ENCODE data around the gene IAH1.
A peak's percentile ranks its signal among the peaks of the same experiment; 100 is the strongest.
"Not testable (repeated sequence)": the region's sequence is repeated elsewhere in the genome, so short reads cannot be mapped to it uniquely, and the experiment has no call there.

IAH1 gene

GRCh38 chr2:9473308-9473984, 905 bp upstream of the IAH1 start:
- ATAC-seq, result no peak
- DNase-seq, result peak; percentile 26

- DNase-seq (peak; percentile 62), ATAC-seq (peak; percentile 55)
Observed at GRCh38 chr2:9473985-9474360, 378 bp upstream of the IAH1 start.

GRCh38 chr2:9477914-9478313, 3.6 kb downstream of the IAH1 start:
- DNase-seq, result no peak
- ATAC-seq, result no peak

DNA sequence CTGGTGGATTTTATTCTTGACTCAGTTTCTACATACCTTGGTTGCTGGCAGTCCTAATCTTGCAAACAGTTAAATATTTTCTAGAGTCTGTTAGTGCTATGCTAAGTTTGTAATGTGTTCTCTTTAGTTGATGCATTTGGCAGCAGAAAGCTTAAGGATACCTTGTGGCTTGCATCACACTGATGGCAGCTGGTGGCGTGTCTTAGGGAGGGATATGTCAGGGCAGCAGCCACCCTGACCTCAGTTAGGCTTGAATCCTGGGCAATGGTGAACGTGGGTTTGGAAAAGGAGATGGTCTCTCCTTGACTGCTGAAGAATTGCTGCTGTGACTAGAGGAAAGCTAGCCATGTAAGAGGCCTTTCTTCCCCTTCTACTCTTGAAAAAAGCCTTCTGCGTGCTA, 4.2 kb downstream of the IAH1 start:
- no peak for DNase-seq
- no peak for ATAC-seq

DNA sequence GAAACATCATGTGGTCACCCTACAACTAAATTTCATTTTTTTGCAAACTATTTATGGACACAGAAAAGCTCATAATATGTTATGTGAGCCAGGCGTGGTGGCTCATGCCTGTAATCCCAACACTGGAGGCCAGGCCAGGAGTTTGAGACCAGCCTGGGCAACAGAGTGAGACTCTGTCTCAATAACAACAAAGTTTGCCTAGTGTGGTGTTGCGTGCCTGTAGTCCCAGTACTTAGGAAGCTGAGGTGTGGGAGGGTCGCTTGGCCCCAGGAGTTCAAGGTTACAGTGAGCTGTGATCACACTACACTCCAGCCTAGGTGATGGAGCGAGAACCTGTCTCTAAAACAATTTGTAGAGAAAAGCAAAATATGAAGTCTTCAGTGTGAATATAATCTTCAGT, 5.8 kb downstream of the IAH1 start:
- DNase-seq (no peak), ATAC-seq (no peak)

GRCh38 chr2:9483107-9483506, 8.8 kb downstream of the IAH1 start:
- ATAC-seq, result no peak

DNA sequence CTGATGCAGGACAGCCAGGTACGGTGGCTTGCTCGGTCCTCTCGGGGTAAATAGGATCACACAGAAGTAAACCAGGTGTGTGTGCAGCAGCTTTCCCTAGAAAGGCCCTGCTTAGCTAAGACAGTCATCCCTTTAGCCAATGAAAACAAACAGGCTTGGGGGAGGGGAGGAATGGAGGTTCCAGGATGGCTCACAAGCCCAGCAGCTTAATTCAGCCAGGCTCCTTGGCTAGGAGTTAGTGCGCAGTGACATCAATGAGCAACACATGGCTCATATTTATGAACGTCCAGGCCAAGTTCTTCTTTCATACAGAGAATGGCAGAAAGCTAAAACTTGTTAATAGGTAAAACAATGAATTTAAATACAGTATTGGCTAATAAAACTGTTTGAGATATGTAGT, 10.2 kb downstream of the IAH1 start:
- DNase-seq (no peak), ATAC-seq (no peak)

More at GRCh38 chr2:9483107-9483506, 8.8 kb downstream of the IAH1 start:
- DNase-seq, result no peak

GRCh38 chr2:9488583-9489547, 14.5 kb downstream of the IAH1 start:
- ATAC-seq (peak; percentile 57), DNase-seq (no peak)

- ATAC-seq (no peak), DNase-seq (no peak)
Observed at GRCh38 chr2:9490789-9491188, 16.4 kb downstream of the IAH1 start.

GRCh38 chr2:9492927-9493326, 18.6 kb downstream of the IAH1 start:
- no peak for ATAC-seq
- DNase-seq, result no peak

- DNase-seq (no peak), ATAC-seq (no peak)
Observed at GRCh38 chr2:9493478-9493877, 19.1 kb downstream of the IAH1 start.

DNA sequence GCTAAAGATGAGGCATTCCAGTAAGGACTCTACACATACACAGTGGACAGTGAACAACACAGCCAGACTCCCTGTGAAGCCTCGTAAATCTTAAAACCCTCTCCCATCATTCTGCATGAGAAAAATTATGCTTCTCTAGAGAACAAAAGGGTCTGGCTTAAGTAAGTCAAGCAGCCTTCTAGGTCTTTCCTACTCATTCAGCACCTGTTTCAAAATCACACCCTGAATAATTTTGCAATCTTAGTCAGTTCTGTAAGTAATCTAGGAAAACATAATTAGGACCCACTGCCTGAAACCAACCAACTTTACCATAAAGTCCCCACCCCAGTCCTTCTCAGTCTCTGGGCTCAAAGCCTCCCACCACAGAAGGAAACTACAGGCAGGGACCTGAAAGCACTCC, 19.7 kb downstream of the IAH1 start:
- ATAC-seq (peak; percentile 44), DNase-seq (no peak)

- ATAC-seq (no peak), DNase-seq (no peak)
Observed at GRCh38 chr2:9497017-9497416, 22.7 kb downstream of the IAH1 start.

- ATAC-seq, result no peak
- no peak for DNase-seq
Observed at GRCh38 chr2:9498210-9498609, 23.9 kb downstream of the IAH1 start.

- DNase-seq, result no peak
- ATAC-seq, result no peak
Observed at GRCh38 chr2:9508931-9509330, 34.6 kb downstream of the IAH1 start.

DNA sequence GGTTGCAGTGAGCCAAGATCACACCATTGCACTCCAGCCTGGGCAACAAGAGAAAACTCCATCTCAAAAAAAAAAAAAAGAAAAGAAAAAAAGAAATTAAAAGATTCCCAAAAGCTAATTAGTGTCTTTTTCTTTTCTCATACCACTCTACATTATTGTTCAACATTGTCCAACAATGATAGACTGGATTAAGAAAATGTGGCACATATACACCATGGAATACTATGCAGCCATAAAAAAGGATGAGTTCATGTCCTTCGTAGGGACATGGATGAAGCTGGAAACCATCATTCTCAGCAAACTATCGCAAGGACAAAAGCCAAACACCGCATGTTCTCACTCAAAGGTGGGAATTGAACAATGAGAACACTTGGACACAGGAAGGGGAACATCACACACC, 39.6 kb downstream of the IAH1 start:
- ATAC-seq, DNase-seq: not testable (repeated sequence)

- no peak for ATAC-seq
- no peak for DNase-seq
Observed at GRCh38 chr2:9517118-9517782, 42.9 kb downstream of the IAH1 start.

- DNase-seq (no peak), ATAC-seq (no peak)
Observed at GRCh38 chr2:9518163-9518562, 43.8 kb downstream of the IAH1 start.

GRCh38 chr2:9518780-9519179, 44.4 kb downstream of the IAH1 start:
- no peak for ATAC-seq
- no peak for DNase-seq

GRCh38 chr2:9519250-9519649, 44.9 kb downstream of the IAH1 start:
- DNase-seq, result no peak
- ATAC-seq, result no peak

- ATAC-seq, result no peak
- DNase-seq, result no peak
Observed at GRCh38 chr2:9524291-9524690, 49.9 kb downstream of the IAH1 start.

DNA sequence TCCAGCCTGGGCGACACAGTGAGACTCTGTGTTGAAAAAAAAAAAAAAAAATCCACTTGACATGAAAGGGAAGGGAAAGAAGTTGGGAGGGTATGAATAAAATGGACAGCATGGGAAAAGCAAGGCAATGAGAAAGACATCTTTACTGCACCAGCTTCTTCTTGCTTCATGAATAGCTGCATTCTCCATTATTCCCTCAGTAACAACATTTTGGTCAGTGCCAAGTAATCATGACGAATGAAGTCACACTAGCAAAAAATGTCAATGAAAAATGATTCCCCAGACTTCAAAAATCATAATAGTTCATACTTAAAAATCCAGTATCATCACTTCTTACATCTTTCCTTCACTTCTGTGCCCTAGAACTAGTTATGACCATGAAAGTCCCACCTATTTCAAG, 50.9 kb downstream of the IAH1 start:
- DNase-seq (no peak), ATAC-seq (no peak)

Data from stimulated activated naive CD8-positive, alpha-beta T cell treated with anti-CD3 and anti-CD28 coated beads, Interleukin-15, Interleukin-2, amounts not matched to agents 100 U/mL and 50 U/mL, for 24 hours (primary cell).